ENCODE data around the gene TMED3.

TMED3 gene

DNA sequence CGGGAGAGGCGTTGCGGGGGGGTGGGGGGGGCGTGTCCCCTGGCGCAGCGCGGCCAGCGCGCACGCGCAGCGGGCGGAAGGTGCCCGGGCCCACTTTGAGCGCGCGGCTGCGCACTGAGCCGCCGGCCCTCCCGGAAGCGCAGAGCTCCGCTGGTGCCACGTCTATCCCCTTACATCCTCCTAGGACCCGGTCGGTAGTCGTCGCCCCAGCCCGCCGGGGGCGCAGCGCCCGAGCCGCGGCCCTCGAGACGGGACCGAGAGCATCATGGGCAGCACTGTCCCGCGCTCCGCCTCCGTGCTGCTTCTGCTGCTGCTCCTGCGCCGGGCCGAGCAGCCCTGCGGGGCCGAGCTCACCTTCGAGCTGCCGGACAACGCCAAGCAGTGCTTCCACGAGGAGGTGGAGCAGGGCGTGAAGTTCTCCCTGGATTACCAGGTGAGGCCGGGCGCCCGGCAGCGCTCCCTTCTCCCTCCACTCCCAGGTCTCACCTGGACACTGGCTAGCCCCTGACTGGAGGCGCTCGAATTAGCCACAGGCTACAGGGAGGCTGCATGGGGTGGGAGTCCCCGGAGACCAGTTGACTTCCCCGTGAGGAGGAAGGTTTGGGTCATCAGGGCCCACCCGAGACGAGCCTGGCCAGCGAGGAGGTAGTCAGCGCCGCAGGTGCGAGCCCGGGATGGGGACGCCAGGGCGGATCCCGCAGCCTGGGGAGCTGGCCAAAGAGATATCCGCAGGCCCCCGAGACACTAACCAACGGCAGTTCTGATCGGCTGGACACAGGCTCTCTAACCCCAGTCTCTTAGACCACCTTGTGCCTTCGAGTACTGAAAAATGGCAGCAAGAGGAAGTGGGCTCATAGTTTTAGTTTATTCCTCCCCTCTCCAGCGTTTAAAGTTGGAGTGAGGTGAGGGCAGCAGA, at the start of gene TMED3:
TMED3 (plus strand) TSS at position 128 of the 916 bp plus-strand sequence; CDS start at position 266, 138 bp downstream.
- no peak for DNase-seq (ENCODE audit: low spot score)

DNA sequence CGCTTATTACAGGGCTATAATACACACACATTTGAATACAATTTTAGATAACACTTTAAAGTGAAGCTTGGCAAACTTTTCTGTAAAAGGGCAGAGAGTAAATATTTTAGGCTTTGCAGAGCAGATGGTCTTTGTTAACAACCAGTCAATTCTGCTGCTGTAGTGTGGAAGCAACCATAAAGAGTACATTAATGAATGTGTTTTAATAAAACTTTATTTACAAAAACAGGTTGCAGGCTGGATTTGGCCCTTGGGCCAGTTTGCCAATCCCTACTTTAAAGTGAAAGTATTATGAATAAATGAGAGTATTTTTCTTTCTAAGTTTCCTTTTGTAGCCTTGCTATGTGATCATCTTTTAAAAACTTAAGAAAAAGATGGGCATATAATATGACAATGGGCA, 49.1 kb upstream of the TMED3 start:
- no peak for DNase-seq (ENCODE audit: low spot score)

DNA sequence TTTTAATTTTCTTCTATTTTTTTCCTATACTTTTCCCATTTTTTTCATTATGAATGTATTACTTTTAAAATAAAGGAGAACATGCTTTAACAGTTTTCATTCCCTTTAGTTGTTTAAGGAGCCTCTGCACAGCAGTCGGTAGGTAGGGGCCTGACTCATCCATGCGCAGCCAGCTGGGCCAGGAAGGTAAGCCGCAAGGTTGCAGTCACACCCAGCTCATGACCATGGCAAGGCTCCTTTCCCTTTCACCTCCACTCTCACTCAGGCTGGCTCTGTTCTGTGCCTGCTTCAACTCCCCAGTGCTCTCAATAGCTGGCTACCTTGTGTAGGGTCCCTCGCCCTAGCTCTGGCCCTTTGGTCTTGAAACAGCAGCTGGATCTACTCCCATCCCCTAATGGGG, 45.7 kb upstream of the TMED3 start:
- DNase-seq (ENCODE audit: low spot score) = peak; percentile 61

DNA sequence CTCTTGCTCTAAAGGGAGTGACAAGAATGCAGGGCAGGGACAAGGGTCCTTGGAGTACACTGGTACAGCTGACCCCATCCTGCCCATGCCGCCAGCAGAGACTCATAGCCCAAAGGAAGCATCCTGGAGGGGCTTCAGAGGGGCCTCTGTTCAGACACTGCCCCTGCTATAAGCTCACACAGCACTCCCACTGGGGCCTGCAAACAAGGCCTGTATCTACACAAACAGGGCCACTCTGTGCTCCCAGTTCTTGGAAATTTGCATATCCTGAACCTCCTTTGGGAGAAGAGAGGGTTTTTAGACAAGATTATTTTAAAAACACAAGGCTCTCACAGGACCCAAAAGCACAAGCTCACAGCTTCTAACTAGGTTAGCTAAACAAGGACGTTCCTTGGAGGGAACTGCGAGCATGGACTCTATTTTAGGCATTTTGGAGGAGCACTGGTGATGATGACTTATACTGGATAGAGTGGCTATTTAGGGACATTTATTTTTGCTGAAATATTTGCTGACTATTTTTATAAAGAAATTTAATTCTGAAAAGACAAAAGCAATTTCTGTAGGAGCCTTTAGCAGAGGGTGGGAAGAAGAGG, 44.8 kb upstream of the TMED3 start:
- DNase-seq (ENCODE audit: low spot score) = no peak

DNA sequence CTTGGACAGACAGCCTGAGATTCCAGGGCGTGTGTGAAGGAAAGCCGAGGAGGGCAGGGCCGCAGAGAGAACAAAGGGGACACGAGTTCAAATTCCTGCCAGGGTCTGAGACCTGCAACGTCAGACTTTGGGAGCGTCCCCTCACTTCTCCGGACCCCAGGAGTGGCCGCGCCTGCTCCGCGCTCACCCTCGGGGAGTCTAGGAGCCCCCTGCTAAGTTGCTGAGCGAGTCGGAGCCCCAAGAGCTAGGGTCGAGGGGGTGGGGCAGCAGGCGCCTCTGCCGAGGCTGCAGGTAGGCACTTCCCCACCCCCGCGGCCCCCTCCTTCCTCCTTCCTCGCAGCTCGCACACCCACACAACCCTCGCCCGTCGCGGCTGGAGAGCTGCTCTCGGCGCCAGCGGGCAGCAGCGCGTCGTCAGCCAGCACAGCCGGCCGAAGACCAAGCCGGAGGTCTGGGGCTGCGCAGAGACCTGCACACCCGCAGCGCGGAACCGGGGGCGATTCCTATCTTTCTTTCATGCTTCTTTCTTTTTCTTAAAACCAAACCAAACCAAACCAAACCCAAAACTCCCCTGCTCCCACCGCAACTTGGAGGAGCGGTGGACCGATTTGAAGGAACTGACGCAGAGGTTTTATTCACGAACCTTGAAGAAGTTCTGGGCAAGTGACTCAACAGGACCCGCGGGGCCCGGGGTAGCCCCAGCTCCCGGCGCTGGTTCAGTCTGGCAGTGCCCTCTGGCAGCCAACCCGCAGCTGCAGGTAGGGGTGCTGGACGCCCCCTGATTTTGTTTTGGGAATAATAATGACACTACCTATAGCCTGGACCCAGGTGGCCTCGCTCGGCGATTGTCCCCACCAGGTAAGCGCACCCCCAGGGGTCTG, 28.3 kb upstream of the TMED3 start, which contains the start of gene ANKRD34C:
ANKRD34C (plus strand) TSS at position 352 of the 881 bp plus-strand sequence. CDS start 10,563 bp downstream, outside the sequence.
- no peak for DNase-seq (ENCODE audit: low spot score)

DNA sequence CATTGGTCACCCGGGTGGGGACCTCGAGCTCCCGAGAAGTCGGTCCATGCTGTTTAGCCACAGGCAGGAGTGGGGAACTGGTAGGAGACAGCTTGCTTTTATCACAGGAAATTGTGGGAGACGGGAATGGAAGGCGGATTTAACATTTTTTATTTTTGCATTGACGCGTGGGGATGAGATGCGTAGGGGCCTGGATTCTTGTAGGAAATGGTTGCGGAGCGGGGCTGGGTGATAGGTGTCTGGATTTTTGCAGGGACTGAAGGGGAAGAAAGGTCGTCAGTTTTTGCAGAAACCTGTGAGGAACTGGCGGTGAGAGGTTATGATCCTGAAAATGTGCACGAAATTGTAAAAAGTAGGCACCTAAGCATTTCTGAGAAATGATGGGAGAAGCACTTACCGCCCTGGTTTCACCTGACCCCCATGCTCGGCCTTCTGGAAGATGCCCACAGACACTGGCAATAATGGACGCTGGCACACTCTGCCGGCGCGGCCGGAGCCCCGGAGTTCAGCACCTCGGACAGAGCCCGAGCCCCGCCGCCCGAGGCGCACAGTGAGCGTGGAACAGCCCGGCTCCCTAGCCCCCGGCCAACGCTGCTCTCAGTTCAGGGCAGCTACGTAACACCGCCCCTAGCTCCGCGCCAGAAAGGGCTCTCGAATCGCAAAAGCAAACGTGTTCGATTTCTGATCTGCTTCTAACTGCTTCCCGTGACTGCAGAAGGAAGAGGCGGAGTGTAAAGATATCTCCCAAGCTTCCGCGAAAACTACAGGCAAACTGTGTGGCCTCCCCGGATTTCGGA, 27.5 kb upstream of the TMED3 start:
- no peak for DNase-seq (ENCODE audit: low spot score)

DNA sequence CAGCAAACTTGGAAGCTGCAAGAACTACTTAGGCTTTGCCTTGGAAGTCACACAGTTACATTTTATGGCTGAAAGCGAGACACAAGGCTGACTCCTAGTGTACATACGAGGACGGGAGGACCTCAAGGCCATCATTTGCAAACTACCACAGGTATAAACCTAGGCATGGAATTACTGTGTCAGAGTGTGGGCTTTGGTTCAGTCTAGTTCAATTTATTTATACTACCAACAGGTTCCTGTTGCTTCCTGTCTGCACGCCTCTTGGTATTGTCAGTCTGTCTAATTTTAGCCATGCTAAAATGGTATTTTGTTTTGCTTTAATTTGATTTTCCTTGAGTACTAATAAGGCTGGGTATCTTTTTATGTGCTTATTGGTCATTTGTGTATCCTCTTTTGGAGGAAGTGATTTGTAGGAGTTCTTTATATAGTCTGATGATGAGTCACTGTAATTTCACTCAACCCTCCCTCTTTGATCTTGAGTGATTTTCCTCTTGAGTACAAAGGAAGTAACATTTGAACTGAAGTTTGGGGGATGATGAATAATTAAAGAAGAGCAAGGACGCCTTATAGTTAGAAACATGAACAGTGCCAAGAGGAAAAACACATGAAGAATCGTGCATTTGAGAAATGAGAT, 20.2 kb upstream of the TMED3 start:
- peak; percentile 60 for DNase-seq (ENCODE audit: low spot score)

DNA sequence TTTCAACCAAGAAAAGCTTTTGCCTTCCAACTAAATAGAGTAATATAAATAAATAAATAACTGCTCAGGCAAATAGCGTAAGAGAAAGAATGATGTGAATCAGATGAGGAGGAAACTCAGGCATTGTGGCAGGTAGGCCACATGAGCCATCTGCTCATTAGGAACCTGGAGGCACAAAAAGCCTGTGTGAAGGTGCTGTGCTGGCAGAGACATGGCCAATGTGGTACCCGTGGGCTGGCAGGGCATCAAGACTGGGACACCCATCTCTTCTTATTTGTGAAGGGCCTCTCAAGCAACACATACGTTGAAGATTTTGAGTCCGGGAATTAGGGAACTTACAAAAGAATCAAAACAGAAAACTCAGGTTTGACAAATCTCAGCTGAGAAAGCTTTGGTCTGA, 18.9 kb upstream of the TMED3 start:
- DNase-seq (ENCODE audit: low spot score) = no peak

DNA sequence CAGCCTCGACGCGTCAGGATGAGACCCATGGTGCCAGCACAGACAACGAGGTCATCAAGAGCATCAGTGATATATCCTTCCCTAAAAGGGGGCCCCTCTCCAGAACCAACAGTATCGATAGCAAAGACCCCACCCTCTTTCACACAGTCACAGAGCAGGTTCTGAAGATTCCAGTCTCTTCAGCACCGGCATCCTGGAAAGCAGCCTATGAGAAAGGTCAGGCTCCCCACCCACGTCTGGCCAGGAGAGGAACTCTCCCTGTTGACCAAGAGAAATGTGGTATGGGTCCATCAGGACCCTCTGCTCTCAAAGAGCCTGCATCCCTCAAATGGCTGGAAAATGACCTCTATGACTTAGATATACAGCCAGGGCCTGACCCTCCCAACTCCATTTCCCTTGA, 16.8 kb upstream of the TMED3 start:
- DNase-seq (ENCODE audit: low spot score) = no peak

DNA sequence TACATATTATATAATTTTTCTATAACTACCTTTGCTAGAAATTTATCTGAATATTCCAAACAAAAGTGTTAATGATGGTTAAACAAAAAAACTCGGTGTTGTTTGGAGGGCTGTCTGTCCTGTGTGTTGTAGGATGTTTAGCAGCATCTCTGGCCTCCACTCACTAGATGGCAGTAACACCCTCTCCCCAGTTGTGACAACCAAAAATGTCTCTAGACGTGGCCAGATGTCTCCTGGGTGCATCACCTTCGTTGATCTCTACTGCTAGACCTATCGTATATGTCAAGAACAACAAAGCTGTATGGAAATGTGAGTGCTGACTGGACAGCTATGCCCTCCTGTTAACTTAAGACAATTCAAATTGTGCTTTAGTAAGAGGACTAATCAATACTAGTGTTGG, 14.3 kb upstream of the TMED3 start:
- DNase-seq (ENCODE audit: low spot score) = no peak

DNA sequence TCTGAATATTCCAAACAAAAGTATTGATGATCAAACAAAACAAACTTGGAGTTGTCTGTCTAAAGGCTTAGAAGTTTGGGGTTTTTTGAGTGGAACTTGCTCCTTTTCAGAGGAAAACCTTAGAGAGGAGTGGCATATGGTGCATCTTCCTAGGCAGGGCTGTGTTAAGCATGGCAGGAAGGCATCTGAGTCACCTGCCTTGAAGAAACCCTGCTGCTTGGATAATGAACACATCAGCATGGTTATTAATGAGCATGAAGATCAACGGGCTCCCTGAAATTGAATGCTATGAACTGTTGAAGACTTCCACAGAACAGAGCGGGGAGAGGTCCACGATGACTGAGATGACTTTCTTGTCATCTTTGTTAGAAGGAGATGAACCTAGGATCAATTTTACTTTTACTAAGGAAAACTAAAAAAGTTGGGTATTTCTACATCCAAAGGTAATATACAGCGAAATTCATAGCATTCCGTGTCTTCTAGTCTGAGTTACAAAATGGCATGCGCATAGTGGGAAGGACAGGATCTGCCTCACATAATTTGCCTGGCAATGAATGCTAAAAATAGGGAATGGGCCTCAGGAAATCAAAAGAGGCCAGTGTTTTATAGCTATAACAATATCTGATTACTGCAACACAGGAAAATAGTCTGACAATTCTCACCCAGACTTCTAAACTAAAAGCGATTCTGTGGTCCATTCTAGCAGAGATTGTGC, 11.6 kb upstream of the TMED3 start:
- no peak for DNase-seq (ENCODE audit: low spot score)

DNA sequence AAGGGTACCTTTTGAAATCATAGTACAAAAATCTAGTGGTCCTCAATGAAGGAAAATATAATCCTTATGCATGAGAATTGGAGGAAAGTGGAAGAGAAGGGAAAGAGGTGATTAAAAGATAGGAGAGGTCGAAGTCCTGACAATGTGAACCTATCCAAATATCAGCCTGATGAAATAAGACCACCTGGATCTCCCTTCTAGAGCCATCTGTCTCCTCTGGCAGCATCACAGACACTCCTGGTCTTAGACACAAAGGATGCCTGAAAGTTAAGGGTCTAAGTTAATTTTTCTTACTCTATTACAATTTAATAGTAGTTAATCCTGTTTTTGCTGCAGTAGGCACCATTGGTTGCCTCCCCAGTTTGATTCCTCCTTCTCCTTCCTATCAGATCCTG, 11.1 kb upstream of the TMED3 start:
- no peak for DNase-seq (ENCODE audit: low spot score)

DNA sequence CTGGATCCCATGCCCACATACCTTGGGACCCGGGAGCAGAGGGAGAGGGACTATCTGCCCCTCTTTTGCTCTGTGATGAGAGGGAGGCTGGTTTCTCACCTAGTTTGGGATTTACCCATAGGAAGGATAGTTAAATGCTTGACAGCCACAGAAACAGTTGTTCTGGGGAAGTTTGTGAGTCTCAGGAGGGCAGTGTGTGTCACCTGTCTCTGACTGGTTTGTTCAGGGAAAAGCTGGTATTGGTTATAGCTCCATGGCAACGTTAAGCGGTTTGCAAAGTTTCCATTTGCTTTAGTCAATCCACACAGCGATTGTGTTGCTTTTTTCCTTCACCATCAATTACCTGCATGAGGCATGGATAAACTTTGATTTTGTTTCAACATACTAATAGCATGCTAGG, 3.7 kb upstream of the TMED3 start:
- no peak for DNase-seq (ENCODE audit: low spot score)

DNA sequence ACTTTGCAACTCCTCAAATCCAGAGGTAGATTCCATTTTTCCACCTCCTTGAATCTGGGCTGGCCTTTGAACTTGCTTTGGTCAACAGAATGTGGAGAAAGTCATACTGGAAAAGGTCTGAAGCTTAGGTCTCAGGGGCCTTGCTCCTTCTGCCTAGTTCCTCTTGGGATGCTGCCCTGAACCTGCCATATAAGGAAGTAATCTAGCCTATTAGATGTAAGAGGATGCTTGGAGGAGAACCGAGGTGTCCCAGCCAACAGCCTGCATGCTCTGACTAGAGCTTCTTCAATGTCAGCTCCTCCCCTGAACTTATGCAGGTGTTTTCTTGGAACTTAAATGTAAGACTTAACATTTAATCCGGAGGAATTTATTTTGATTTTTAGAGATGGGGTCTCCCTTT, 2.0 kb upstream of the TMED3 start:
- no peak for DNase-seq (ENCODE audit: low spot score)

DNA sequence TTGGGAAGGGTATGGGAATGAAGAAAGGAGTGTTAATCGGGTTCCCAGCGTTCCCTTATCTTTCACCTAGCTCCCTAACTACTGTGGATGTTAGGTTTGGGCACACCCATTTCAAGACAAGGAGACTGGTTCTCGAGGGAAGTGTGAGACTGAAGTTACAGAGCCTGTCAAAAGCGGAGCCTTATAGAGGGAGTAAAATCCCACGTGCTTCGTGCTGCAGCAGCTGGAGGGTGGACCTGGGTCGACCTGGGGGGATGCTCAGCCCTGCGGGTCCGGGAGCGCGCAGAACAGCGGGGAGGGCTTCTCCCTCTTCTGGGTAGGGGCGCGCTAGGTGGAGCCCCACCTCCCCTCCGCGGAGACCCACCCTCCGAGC, 314 bp upstream of the TMED3 start:
- no peak for DNase-seq (ENCODE audit: low spot score)

DNA sequence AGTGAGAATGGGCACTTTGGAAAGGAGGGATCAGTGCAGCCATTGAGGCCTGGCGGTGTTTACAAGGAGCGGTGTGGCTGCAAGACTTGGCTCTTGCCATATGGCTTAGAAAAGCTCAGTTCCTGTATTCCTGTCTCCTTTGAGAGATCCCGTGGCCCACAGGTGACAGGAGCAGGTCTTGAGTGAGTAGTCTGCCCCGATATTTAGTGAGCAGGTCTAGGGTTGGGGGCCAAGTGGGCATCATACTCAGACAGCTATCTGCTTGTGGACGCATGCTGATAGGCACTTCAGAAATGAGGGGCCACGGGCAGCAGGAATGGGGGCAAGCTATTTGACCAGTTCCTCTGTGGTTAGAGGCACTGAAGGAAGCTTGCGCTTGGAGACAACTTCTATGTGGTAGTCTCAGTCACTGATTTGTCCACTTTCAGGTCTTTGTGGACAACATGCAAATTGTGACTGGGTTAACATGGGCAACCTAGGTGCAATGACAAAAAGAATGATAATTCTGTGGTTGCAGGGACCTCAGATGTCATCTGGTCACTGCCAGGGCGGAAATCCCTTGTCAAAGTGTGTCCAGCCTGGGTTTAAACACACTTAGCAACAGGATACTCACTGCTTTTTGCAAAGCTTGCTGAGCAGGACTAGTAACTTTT, 1.1 kb downstream of the TMED3 start:
- DNase-seq (ENCODE audit: low spot score) = no peak

DNA sequence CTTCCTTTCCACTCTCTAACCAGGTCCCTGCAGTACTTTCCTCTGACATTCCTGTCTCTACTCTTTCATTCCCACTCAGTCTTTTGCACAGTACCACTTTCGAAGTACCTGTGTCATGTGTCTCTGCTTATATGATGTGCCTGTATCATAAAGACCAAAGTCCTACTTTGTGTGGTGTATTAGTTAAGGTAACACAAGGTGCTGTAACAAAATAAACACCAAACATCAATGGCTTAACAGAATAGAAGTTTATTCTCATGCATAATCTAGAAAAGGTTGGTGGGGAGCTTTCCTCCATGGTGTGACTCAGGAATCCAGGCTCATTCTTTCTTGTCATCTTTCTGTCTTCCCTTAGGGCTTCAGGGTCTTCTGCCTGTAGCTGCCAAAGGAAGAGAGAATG, 3.3 kb downstream of the TMED3 start:
- DNase-seq (ENCODE audit: low spot score) = no peak

DNA sequence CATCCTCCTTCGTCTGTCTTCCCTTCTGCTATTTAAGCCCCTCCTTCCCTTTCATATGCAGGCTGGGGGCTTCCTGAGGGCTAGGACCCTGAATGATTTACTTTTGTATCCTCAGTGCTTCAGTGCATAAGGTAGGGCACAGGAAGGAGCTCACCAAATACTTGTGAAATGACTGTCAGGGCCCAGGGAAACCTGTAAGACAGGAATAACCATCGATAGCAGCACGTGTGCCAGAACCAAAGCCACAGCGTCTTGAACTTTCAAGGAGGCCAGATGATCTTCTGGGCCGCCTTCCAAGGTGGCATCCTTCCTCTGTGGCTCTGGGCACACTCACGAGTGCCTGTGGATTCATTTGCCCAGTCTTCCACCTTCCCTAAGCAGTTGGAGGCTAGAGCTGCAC, 3.9 kb downstream of the TMED3 start:
- DNase-seq (ENCODE audit: low spot score) = no peak

DNA sequence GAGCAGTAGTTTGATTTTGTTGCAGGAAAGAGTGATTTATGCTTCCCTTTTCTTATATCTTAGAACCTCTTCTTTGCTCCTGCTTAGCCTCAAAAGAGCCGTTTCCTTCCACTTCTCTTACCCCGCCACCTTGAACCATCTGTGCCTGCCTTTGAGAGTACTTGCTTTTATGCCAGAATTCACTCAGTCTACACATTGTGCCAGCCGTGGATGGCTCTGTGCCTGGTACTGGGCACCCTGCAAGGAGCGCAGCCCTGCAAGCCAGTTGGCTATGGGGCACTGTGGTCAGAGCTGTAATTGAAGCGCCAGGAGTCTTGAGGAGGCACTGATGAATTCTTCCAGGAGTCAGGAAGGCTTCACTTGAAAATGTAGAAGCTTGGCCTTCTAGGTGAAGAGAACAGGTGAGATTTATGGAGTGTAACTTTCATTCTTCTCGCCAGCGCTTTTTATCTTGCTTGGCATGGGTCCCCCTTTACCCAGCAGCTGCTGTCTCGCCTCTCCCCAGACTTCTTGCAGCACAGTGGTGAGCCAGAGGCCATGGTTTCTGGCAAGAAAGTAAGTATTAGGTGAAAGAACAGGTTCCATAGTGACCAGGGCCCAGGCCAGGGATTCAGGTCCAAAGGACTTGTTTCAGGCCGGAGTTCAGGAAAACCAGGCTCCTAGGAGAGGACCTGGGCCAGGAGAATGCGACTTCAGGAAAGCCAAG, 4.9 kb downstream of the TMED3 start:
- DNase-seq (ENCODE audit: low spot score) = no peak

Measured in SW480 (cell line).